H9 (cell line): ENCODE data around the gene CCDC30. TPM values are rescaled to one million over a fixed set of nuclear protein-coding genes. Genes with fewer than 3 reads are reported as not detected.

ENCODE experiments used
- DNase-seq: peaks from one replicate; pipeline ENCODE4 v3.0.0-alpha.2; 2017
- H2AFZ ChIP-seq: one replicate; pipeline ENCODE4 v1.6.1; 2013; ENCODE audit warnings: mild to moderate bottlenecking, low read length, control low read depth, moderate library complexity
- H2AK5ac ChIP-seq: 2 replicates; pipeline ENCODE4 v1.6.1; 2013; ENCODE audit warnings: low read length, control low read depth, mixed read lengths; ENCODE audit not compliant: insufficient read length
- H2BK120ac ChIP-seq: one replicate; pipeline ENCODE4 v1.6.1; 2013; ENCODE audit warnings: low read depth, mild to moderate bottlenecking, low read length, control low read depth, inconsistent platforms; ENCODE audit not compliant: poor library complexity, severe bottlenecking
- H2BK12ac ChIP-seq: 2 replicates; pipeline ENCODE4 v1.6.1; 2013; ENCODE audit warnings: low read length, control low read depth, mixed read lengths, low read depth; ENCODE audit not compliant: insufficient read length
- H2BK15ac ChIP-seq: 2 replicates; pipeline ENCODE4 v1.6.1; 2013; ENCODE audit warnings: low read depth, low read length, control low read depth
- H2BK20ac ChIP-seq: one replicate; pipeline ENCODE4 v1.6.1; 2013; ENCODE audit warnings: low read depth, mild to moderate bottlenecking, low read length, control low read depth, inconsistent platforms; ENCODE audit not compliant: poor library complexity, severe bottlenecking
- H2BK5ac ChIP-seq: 2 replicates; pipeline ENCODE4 v1.6.1; 2013; ENCODE audit warnings: low read length, control low read depth, mixed read lengths; ENCODE audit not compliant: insufficient read length
- H3K14ac ChIP-seq: 2 replicates; pipeline ENCODE4 v1.6.1; 2013; ENCODE audit warnings: low read length, control low read depth; ENCODE audit not compliant: insufficient read depth
- H3K18ac ChIP-seq: 2 replicates; pipeline ENCODE4 v1.6.1; 2013; ENCODE audit warnings: low read depth, mild to moderate bottlenecking, mixed read lengths, low read length, control low read depth; ENCODE audit not compliant: insufficient read length
- H3K23ac ChIP-seq: 2 replicates; pipeline ENCODE4 v1.6.1; 2013; ENCODE audit warnings: low read length, control low read depth, mixed read lengths, low read depth; ENCODE audit not compliant: insufficient read length
- H3K23me2 ChIP-seq: 2 replicates; pipeline ENCODE4 v1.6.1; 2013; ENCODE audit warnings: low read depth, mild to moderate bottlenecking, mixed read lengths, low read length, control low read depth; ENCODE audit not compliant: insufficient read length, poor library complexity, severe bottlenecking
- H3K27ac ChIP-seq: 2 replicates; pipeline ENCODE4 v1.5.1; 2013; ENCODE audit warnings: low read length, control low read depth, mixed read lengths, low read depth; ENCODE audit not compliant: insufficient read length
- H3K27me3 ChIP-seq: 2 replicates; pipeline ENCODE4 v1.6.1; 2013; ENCODE audit warnings: low read length, control low read depth, inconsistent platforms; ENCODE audit not compliant: insufficient read depth
- H3K4ac ChIP-seq: 2 replicates; pipeline ENCODE4 v1.6.1; 2013; ENCODE audit warnings: low read depth, mild to moderate bottlenecking, control low read depth, inconsistent platforms, low read length, moderate library complexity
- H3K4me1 ChIP-seq: 2 replicates; pipeline ENCODE4 v1.6.1; 2013; ENCODE audit warnings: low read length, control low read depth, inconsistent platforms; ENCODE audit not compliant: insufficient read depth
- H3K4me2 ChIP-seq: 2 replicates; pipeline ENCODE4 v1.6.1; 2013; ENCODE audit warnings: low read length, control low read depth, mixed read lengths; ENCODE audit not compliant: insufficient read length, insufficient read depth
- H3K56ac ChIP-seq: 2 replicates; pipeline ENCODE4 v1.6.1; 2013; ENCODE audit warnings: low read depth, mild to moderate bottlenecking, mixed read lengths, low read length, control low read depth; ENCODE audit not compliant: insufficient read length
- H3K79me1 ChIP-seq: 2 replicates; pipeline ENCODE4 v1.6.1; 2013; ENCODE audit warnings: low read depth, mild to moderate bottlenecking, moderate library complexity, low read length, control low read depth, inconsistent platforms; ENCODE audit not compliant: insufficient read depth, poor library complexity, severe bottlenecking
- H3K79me2 ChIP-seq: 2 replicates; pipeline ENCODE4 v1.6.1; 2013; ENCODE audit warnings: low read length, control low read depth, inconsistent platforms; ENCODE audit not compliant: insufficient read depth
- H3K9ac ChIP-seq: 2 replicates; pipeline ENCODE4 v1.6.1; 2013; ENCODE audit warnings: low read length, control low read depth, mixed read lengths; ENCODE audit not compliant: insufficient read length; ENCODE audit errors: extremely low read depth
- H3K9me3 ChIP-seq: one replicate; pipeline ENCODE4 v1.6.1; 2013; ENCODE audit warnings: low read depth, low read length, inconsistent platforms; ENCODE audit not compliant: control insufficient read depth
- H3T11ph ChIP-seq: one replicate; pipeline ENCODE4 v1.6.1; 2013; ENCODE audit warnings: mild to moderate bottlenecking, low read length, control low read depth, inconsistent platforms
- H4K20me1 ChIP-seq: one replicate; pipeline ENCODE4 v1.6.1; 2013; ENCODE audit not compliant: control insufficient read depth, insufficient read length, insufficient read depth
- H4K5ac ChIP-seq: 2 replicates; pipeline ENCODE4 v1.6.1; 2013; ENCODE audit warnings: low read depth, mild to moderate bottlenecking, mixed read lengths, low read length, control low read depth; ENCODE audit not compliant: insufficient read length
- H4K8ac ChIP-seq: replicated peaks from 2 replicates; pipeline ENCODE4 v1.6.1; 2013; ENCODE audit warnings: low read length, control low read depth, mixed read lengths, low read depth; ENCODE audit not compliant: insufficient read length
- H4K91ac ChIP-seq: 2 replicates; pipeline ENCODE4 v1.6.1; 2013; ENCODE audit warnings: low read depth, mild to moderate bottlenecking, moderate library complexity, mixed read lengths, low read length, control low read depth; ENCODE audit not compliant: insufficient read length
- H3K27ac Mint-ChIP-seq, 3 experiments: 2 replicates in 2 of 3; 3 replicates in 1 of 3; pipeline ENCODE4 v1.8.0; 2020 to 2021; ENCODE audit warnings: mixed read lengths in 3 of 3, mild to moderate bottlenecking in 1 of 3, moderate library complexity in 1 of 3
- H3K27me3 Mint-ChIP-seq: 2 replicates; pipeline ENCODE4 v1.8.0; 2021; ENCODE audit warnings: low read depth, mild to moderate bottlenecking, moderate library complexity, mixed read lengths
- H3K36me3 Mint-ChIP-seq, 3 experiments: 2 replicates in 2 of 3; 3 replicates in 1 of 3; pipeline ENCODE4 v1.8.0; 2020 to 2021; ENCODE audit warnings: low read depth in 3 of 3, mixed read lengths in 3 of 3; ENCODE audit not compliant: insufficient read depth in 1 of 3
- H3K4me1 Mint-ChIP-seq, 2 experiments: 2 replicates each; pipeline ENCODE4 v1.8.0; 2020; ENCODE audit warnings: mixed read lengths in 2 of 2
- H3K4me3 Mint-ChIP-seq, 2 experiments: 2 replicates in 1 of 2; 3 replicates in 1 of 2; pipeline ENCODE4 v1.8.0; 2020 to 2021; ENCODE audit warnings: mild to moderate bottlenecking in 2 of 2, mixed read lengths in 2 of 2, moderate library complexity in 1 of 2
- H3K9me3 Mint-ChIP-seq, 2 experiments: 2 replicates in 1 of 2; 3 replicates in 1 of 2; pipeline ENCODE4 v1.8.0; 2020; ENCODE audit warnings: mild to moderate bottlenecking in 2 of 2, mixed read lengths in 2 of 2, moderate library complexity in 1 of 2
- WGBS: extraction: QIAGEN DNeasy Blood & Tissue Kit; methylation state at CpG from one replicate; pipeline ENCODE4 v1.1.7; 2013; ENCODE audit warnings: missing lambda C conversion rate, low lambda C conversion rate, mixed read lengths; ENCODE audit not compliant: insufficient read length; ENCODE audit errors: extremely low coverage; 5-methylcytosine and 5-hydroxymethylcytosine counted together
- total RNA-seq: library from RNA; stranded (reverse); gene quantifications from 2 replicates; pipeline ENCODE4 v1.2.1, GENCODE V29; 2021
- TF ChIP-seq, protein P1 (sequence below): fragments of 200-600 bp; sonication (generic); conservative IDR thresholded peaks from 3 replicates; pipeline ENCODE4 v1.8.0; 2021; ENCODE audit warnings: antibody characterized with exemption, mild to moderate bottlenecking

The CCDC30 gene
- total RNA-seq, 1 experiment from 2014 or later = 1.8 TPM

DNA sequence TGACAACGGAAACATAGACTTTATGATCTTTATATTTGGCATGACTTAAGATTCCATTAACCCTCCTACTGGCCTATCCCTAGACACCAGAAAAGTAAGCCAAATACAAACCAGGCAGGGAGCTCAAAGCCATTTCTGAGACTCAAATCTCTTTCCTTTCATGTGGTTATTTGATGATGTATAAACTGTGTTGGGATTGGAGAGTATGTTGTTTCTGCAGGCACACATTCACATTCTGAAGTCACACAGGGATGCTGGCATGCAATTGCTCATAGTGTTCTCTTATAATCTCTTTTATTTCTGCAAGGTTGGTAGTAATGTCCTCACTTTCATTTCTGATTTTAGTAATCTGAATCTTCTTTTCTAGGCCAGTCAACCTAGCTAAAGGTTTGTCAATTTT, 13.0 kb upstream of the CCDC30 start:
- Mint-ChIP-seq H3K4me1 (peaks cover 6 to 8% of the 10 kb centered on the region in 2 experiments), H3K36me3 (no peaks in the 10 kb centered on the region; a peak in 1 of 7 replicates), H3K27me3 (peaks cover 2% of the 10 kb centered on the region; the same call in 1 of the 2 replicates), H3K4me3 (no peak overlapping the region), H3K27ac (no peak overlapping the region), H3K9me3 (no peaks in the 10 kb centered on the region)
- Histone ChIP-seq H2BK20ac (no peak overlapping the region), H3K9me3 (no peaks in the 10 kb centered on the region), H3K4me2 (no peak overlapping the region), H3K27ac (no peak overlapping the region), H3T11ph (no peak overlapping the region), H3K56ac (no peak overlapping the region), H2BK15ac (no peak overlapping the region), H2AK5ac (no peak overlapping the region), H2BK5ac (no peak overlapping the region), H2AFZ (no peak overlapping the region), H3K4ac (no peak overlapping the region), H3K4me1 (no peaks in the 10 kb centered on the region), H3K79me2 (no peaks in the 10 kb centered on the region), H4K20me1 (no peaks in the 10 kb centered on the region), H3K23ac (no peak overlapping the region), H4K8ac (no peak overlapping the region), H3K9ac (no peak overlapping the region), H3K79me1 (no peaks in the 10 kb centered on the region), H3K18ac (no peak overlapping the region), H4K5ac (no peak overlapping the region), H3K27me3 (no peaks in the 10 kb centered on the region), H3K14ac (no peak overlapping the region), H3K23me2 (no peaks in the 10 kb centered on the region), H2BK120ac (no peak overlapping the region), H2BK12ac (no peak overlapping the region), H4K91ac (no peak overlapping the region)
- no CpG with 5 or more reads among the region's 1 CpG for WGBS
- DNase-seq = no peak
- TF ChIP-seq, protein P1, sequence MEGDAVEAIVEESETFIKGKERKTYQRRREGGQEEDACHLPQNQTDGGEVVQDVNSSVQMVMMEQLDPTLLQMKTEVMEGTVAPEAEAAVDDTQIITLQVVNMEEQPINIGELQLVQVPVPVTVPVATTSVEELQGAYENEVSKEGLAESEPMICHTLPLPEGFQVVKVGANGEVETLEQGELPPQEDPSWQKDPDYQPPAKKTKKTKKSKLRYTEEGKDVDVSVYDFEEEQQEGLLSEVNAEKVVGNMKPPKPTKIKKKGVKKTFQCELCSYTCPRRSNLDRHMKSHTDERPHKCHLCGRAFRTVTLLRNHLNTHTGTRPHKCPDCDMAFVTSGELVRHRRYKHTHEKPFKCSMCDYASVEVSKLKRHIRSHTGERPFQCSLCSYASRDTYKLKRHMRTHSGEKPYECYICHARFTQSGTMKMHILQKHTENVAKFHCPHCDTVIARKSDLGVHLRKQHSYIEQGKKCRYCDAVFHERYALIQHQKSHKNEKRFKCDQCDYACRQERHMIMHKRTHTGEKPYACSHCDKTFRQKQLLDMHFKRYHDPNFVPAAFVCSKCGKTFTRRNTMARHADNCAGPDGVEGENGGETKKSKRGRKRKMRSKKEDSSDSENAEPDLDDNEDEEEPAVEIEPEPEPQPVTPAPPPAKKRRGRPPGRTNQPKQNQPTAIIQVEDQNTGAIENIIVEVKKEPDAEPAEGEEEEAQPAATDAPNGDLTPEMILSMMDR = no peak
